ENCODE data around the gene LAGE3.
A peak's percentile ranks its signal among the peaks of the same experiment; 100 is the strongest.
"Not testable (repeated sequence)": the region's sequence is repeated elsewhere in the genome, so short reads cannot be mapped to it uniquely, and the experiment has no call there.

LAGE3 gene

GRCh38 chrX:154501423-154501822, 22.3 kb upstream of the LAGE3 start:
- DNase-seq, result not testable (repeated sequence)

GRCh38 chrX:154496591-154497137, 17.6 kb upstream of the LAGE3 start:
- not testable (repeated sequence) for DNase-seq

GRCh38 chrX:154495472-154495922, 16.4 kb upstream of the LAGE3 start:
- DNase-seq, result no peak

DNA sequence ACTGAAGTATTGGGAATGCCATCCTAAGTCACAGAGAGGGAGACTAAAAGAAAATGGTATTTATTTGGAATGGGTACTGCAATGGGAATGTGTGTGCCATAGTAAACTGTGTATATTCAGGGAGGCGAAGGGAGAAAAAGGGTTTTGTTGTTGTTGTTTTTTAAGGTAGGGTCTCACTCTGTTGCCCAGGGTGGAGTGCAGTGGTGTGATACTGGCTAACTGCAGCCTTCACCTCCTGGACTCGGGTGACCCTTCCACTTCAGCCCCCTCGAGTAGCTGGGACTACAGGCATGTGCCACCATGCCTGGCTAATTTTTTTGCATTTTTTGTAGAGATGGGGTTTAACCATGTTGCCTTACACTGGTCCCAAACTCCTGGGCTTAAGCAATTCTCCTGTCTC, 15.6 kb upstream of the LAGE3 start:
- no peak for DNase-seq

- DNase-seq, result peak; percentile 81
Measured at GRCh38 chrX:154490414-154491083, 11.5 kb upstream of the LAGE3 start, which contains the start of gene SLC10A3. Gene SLC10A3 (minus strand): TSS chrX:154490629. CDS start chrX:154488940, 1,689 bp downstream.

GRCh38 chrX:154490021-154490413, 10.9 kb upstream of the LAGE3 start:
- DNase-seq, result peak; percentile 30

GRCh38 chrX:154489182-154489581, 10.1 kb upstream of the LAGE3 start:
- DNase-seq, result no peak

DNA sequence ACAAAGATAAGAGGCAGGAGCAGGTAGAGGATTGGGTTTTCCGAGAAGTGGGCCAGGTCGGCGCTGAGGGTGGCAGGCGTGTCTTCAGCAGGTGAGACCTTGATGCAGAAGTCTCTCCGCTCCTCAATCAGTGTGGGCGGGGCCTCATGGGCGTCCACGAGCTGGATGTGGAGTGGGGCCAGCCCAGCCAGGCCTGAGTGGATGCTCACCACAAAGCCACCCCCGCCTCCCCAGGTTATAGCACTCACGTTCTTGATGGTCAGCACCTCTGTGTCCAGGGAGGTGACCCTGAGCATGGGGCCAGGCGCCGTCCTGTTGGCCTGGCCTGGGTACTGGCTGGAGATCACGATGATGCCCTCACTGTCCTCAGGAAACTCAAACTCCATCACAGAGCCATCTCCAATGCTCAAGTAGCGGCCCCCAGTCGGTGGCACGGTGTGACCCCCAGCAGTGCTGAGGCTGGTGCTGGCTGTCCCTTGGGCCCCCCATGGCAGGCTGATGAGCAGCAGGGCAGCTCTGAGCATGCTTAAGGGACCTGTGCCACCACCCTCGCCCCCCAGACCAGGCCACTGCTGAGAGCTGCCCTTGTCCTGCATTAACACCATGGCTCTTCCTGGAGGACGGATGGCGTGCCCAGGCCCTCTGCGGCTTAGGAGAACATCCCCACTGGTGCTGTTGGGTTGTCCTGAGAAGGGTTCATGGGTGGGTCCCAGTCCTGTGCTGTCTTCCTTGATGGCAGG, 9.4 kb upstream of the LAGE3 start:
- DNase-seq, result no peak

DNA sequence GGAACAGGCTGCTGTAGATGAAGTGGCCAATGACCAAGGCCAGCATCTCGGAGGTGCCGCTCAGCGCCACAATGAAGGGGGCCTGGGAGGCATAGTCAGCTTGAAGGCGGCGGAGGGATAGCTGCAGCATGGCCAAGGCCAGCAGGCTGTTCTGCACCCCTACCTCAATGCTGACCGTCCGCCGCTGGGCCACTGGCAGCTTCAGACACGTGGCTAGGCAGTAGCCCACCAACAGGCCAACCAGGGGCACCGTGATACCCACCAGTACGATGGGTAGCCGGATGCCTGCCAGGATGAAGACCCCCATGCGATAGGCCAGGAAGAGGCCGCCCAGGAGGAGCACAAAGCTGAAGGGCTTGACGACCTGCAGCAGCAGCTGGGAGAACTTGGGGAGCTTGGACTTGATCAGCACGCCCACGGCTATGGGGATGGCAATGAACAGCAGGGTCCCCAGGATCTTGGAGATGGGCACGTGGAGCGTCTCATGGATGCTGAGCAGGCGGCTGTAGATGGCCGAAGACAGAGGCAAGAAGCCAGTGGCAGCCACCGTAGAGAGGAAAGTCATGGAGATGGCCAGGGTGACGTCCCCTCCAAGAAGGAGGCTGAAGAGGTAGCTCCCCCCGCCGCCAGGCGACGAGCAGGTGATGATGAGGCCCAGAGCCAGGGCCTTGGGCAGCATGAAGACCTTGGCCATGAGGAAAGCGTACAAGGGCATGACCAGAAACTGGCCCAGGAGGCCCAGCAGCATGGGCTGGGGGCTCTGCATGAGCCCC, 8.6 kb upstream of the LAGE3 start:
- DNase-seq, result no peak

DNA sequence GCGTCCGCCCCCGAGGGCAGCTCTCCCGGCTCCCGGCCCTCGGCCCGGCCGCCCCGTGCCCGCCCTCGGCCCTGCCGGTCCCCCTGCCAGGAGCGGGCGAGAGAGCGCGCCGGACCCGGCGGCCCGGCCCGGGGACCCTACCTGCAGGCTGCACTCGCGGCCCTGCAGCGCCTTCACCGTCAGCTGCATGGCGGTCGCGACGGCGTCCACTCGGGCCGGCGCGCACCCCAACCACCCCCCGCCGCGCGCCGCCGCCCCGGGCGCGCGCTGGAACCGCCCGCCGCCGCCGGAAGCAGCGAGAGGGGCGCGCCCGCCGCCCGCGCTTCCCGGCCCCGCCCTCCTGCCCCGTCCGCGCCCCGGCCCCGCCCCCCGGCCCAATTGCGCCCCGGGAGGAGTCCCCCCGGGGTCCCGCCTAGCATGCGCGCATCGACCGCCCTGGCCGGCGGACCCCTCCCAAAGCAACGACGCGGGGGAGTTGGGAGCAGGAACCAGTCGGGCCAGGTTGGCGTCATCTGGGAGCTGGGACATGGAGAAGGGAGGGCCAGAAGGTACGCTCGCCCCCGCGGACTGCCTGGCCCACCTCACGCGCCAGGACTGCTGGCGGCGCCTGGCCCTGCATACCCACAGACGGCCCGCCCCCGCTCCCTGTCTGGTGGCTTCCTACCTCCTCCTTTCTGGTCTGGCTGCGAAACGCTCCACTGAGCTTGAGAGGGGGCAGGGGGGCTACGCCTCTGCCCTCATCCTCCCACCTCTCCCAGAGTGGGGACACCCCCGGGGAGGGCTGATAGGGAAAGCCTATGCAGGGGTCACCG, 7.5 kb upstream of the LAGE3 start, which contains the start of gene UBL4A:
Gene UBL4A (minus strand): TSS at position 220 of the 812 bp plus-strand sequence. CDS start 31 bp downstream, at position 189.
- peak; percentile 34 for DNase-seq

- peak; percentile 11 for DNase-seq
Measured at GRCh38 chrX:154486052-154486395, 6.9 kb upstream of the LAGE3 start.

- DNase-seq, result no peak
Measured at GRCh38 chrX:154485150-154486051, 6.3 kb upstream of the LAGE3 start.

- DNase-seq, result no peak
Measured at GRCh38 chrX:154484255-154485149, 5.4 kb upstream of the LAGE3 start.

DNA sequence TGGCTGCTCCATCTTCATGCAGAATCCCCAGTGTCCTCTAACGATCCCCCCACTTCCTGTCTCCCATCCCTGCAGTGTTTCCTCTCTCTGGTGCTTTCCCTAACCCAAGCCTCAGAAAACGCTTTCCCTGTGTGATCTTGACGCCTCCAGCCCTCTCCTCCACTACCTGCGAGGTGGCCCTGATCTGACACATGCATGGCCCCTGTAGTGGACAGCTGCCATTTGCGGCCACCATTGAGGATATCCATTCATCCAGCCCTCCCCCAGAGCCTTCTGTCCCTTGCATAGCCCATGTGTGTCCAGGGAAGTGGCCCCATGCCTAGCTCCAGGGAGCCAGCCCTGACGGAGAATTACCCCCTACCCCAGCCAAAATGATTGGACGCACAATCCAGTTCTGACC, 4.2 kb upstream of the LAGE3 start:
- DNase-seq, result no peak

DNA sequence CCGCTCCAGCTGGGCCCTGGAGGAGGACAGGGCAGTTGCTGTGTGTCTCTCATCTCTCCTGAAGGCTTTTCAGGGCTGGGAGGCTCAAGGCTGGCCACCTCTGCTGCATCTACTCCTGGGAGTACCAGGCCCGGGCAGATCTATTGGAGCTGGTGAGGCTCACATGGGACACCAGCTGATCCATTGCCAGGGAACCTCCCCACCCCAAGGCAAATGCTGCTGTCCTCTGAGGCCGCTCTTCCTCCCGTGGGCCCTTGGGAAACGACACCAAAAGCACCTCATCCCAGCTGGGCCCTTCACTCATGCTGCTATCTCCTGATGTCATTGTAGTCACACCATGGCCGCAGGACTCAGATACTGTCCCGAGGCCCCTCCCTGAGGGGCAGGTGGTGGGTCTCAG, 3.7 kb upstream of the LAGE3 start:
- DNase-seq, result no peak

DNA sequence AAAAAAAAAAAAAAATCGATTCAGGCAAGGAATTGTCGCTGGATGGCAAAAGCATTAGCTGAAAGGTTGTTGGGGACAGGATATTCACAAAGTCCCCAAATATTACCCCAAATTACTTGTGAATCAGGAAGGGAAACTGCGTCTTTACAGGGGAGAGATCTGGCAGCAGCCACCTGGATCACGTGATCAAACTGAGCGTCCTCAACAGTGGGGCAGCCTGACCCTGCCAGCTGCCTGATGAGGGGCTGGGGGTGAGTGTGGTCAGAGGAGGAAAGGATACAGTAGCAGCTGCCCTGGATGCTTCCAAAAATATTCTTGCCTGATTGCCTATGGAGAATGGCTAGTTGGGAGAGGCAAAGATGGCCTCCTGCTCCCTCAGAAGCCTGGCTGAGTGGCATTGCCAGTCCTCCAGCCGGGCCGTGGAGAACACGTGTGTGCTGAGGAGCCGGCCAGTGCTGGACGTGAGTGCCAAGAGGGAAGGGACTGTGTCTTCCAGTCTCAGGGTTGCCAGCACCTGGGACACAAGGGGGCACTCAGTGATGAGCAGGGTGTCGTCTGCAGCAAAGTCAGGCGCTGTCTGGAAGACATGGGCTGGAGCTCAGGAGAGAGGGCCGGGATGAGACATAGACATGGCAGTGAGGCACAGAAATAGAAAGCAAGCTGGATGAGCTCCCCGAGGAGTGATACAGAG, 3.0 kb upstream of the LAGE3 start:
- DNase-seq, result no peak

DNA sequence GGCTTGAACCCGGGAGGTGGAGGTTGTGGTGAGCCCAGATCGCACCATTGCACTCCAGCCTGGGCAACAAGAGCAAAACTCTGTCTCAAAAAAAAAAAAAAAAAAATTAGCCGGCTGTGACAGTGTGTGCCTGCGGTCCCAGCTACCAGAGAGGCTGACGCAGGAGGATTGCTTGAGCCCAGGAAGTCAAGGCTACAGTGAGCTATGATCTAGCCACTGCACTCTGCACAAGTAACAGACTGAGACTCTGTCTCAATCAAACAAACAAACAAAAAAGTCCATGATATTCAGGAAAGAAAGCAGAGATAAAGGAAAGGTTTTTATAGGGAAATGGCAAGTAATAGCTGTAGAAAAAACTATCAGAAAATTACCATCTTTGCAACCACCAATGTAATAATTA, 2.1 kb upstream of the LAGE3 start:
- DNase-seq, result no peak

GRCh38 chrX:154477891-154478477, 1.1 kb downstream of the LAGE3 start:
- no peak for DNase-seq

DNA sequence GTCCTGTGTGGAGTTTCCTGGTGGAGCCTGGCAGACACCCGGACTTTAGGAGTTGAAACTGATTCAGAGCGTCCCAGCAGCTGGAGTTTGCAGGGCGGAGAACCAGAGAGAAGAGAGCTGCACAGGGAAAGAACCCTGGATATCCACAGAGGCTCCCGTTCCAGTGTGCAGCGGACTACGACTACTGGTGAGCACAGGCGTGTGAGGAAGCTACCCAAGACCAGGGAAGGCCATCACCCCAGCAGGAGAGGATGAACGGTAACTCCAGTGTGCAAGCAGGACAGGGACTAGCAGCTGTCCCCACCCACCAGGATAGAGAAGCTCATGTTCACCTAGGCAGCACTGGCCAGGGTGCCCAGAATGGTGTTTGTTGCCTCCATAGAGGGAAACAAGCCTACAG, 2.3 kb downstream of the LAGE3 start:
- no peak for DNase-seq
